Thoracic aorta endothelial cell (primary cell): ENCODE measurements around the gene SMIM17. TPM values are rescaled to one million over a fixed set of nuclear protein-coding genes. Genes with fewer than 3 reads are reported as not detected.

Source experiments
- total RNA-seq: library from RNA; depleted of rRNA; stranded (reverse); fragments of >200 nt; gene quantifications from 2 replicates; pipeline ENCODE4 v1.2.3, GENCODE V29; 2012

Gene SMIM17
- total RNA-seq = 0.14 TPM in 1 of 2 replicates, not detected in the other

GRCh38 chr19:56642711-56643459 lies at the start of gene SMIM17:
SMIM17 (plus strand) TSS chr19:56643159; CDS start chr19:56645668, 2,509 bp downstream.

DNA sequence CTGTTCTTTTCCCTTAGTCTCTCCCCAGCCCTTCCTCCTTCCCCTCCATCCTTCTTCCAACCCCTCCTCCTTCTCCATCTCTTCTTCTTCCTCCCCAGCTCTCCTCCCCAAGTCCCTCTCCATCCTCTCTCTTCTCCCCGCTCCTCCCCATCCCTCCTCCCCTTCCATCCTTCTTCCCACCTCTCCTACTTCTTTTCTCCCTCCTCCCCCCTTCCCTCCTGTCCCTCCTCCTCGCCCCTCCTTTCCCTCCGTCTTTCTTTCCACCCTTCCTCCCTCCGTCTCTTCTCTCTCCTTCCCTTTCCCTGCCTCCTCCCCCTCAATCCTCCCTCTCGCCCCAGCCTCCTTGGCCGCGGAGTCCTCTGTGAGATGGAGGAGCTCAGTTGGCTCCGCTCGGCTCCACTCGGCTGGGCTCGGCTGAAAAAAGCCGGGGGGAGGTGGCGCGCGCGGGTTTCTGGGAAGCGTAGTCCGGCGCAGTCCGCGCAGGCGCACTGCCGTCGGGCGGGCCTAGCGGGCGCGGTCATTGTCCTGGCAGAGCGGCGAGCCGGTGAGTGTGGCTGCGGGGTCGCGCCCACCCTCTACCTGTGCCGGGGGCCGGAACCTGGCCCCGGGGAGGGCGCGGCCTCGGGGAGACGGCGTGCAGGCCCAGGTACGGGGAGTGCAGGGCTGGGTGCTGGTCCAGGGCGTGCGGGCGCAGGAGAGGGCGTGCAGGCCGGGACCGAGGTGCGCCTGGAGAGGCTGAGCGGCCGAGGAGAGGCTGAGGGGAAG lies 48.0 kb upstream of the SMIM17 start, which contains the start of gene ZNF71:
Gene ZNF71 (plus strand): TSS at position 520 of the 765 bp plus-strand sequence. CDS start 6,257 bp downstream, outside the sequence.

GRCh38 chr19:56671613-56671994 lies 28.6 kb downstream of the SMIM17 start, which contains the start of gene ZNF835:
ZNF835 (minus strand) TSS chr19:56671757; CDS start chr19:56665198, 6,559 bp downstream.

Other genes with a start within 250 kb of the SMIM17 start
- 1.0 and 2.3 TPM in 2 replicates for gene ZNF582, start 249.6 kb upstream of the SMIM17 start, total RNA-seq
- gene ZNF583, start 238.8 kb upstream of the SMIM17 start, total RNA-seq = 4.0 and 4.9 TPM in 2 replicates
- 3.4 and 4.1 TPM in 2 replicates for gene ZNF667, start 165.8 kb upstream of the SMIM17 start, total RNA-seq
- 2.1 and 2.7 TPM in 2 replicates for gene ZNF471, start 135.3 kb upstream of the SMIM17 start, total RNA-seq
- gene ZFP28, start 104.2 kb upstream of the SMIM17 start, total RNA-seq = 8.3 and 9.2 TPM in 2 replicates
- 3.5 and 3.7 TPM in 2 replicates for gene ZNF470, start 75.7 kb upstream of the SMIM17 start, total RNA-seq
- gene ZNF71, start 47.9 kb upstream of the SMIM17 start, total RNA-seq = 7.8 and 8.9 TPM in 2 replicates
- gene ZNF835, start 28.6 kb downstream of the SMIM17 start, total RNA-seq = 0.14 TPM in 1 of 2 replicates, not detected in the other
- gene PEG3, start 197.6 kb downstream of the SMIM17 start, total RNA-seq = 0.43 and 1.2 TPM in 2 replicates
- not detected in 2 replicates for gene ZIM2, start 197.6 kb downstream of the SMIM17 start, total RNA-seq